CD14-positive monocyte (primary cell): ENCODE results near the gene PPP1R15A. TPM values are rescaled to one million over a fixed set of nuclear protein-coding genes. Genes with fewer than 3 reads are reported as not detected.
"Not testable (repeated sequence)": the region's sequence is repeated elsewhere in the genome, so short reads cannot be mapped to it uniquely, and the experiment has no call there.

Experiments used
- DNase-seq, 3 donors: peaks; one replicate each; pipeline ENCODE4 v3.0.0-alpha.2; 2011 to 2022
- H2AFZ ChIP-seq: 2 replicates; pipeline ENCODE4 v1.6.0; 2012; ENCODE audit warnings: mild to moderate bottlenecking, low read depth, low read length, inconsistent platforms; ENCODE audit not compliant: insufficient read depth, poor library complexity, severe bottlenecking
- H3K27ac ChIP-seq, 2 donors: 1 replicate in 1 of 2; 2 replicates in 1 of 2; pipeline ENCODE4 v1.5.1; 2012 to 2013; ENCODE audit warnings: low read length in 2 of 2, control low read depth in 1 of 2, inconsistent platforms in 1 of 2, low read depth in 1 of 2, mild to moderate bottlenecking in 1 of 2
- H3K27me3 ChIP-seq, 2 donors: one replicate each; pipeline versions ENCODE4 v1.6.0 to v1.6.1; 2011 to 2013; ENCODE audit warnings: low read length in 2 of 2; ENCODE audit not compliant: control insufficient read depth in 2 of 2, insufficient read depth in 2 of 2
- H3K36me3 ChIP-seq, 2 donors: replicated peaks in 1 of 2; 1 replicate in 1 of 2; 2 replicates in 1 of 2; pipeline versions ENCODE4 v1.5.1 to v1.6.1; 2012 to 2013; ENCODE audit warnings: low read length in 2 of 2, control low read depth in 1 of 2, inconsistent platforms in 1 of 2, mild to moderate bottlenecking in 1 of 2; ENCODE audit not compliant: insufficient read depth in 2 of 2, control insufficient read depth in 1 of 2
- H3K4me1 ChIP-seq, 2 donors: 1 replicate in 1 of 2; 2 replicates in 1 of 2; pipeline versions ENCODE4 v1.5.1 to v1.6.1; 2012 to 2013; ENCODE audit warnings: low read length in 2 of 2, control low read depth in 1 of 2, inconsistent platforms in 1 of 2, mild to moderate bottlenecking in 1 of 2, moderate library complexity in 1 of 2; ENCODE audit not compliant: insufficient read depth in 2 of 2, control insufficient read depth in 1 of 2
- H3K4me2 ChIP-seq: replicated peaks from 2 replicates; pipeline ENCODE3; 2012; ENCODE audit warnings: low read length, moderate library complexity, mild to moderate bottlenecking; ENCODE audit not compliant: poor library complexity, severe bottlenecking; ENCODE audit errors: extremely low read depth
- H3K4me3 ChIP-seq, 3 experiments: fragments of 200-600 bp in 1 of 3; sonication (generic) in 1 of 3; replicated peaks in 1 of 3; 1 replicate in 2 of 3; 2 replicates in 1 of 3; pipeline ENCODE4 v1.5.1; 2011 to 2013; ENCODE audit warnings: low read length in 3 of 3, mild to moderate bottlenecking in 3 of 3, control low read depth in 2 of 3, low read depth in 2 of 3, inconsistent platforms in 1 of 3, moderate library complexity in 1 of 3
- H3K79me2 ChIP-seq: 2 replicates; pipeline ENCODE4 v1.6.0; 2012; ENCODE audit warnings: mild to moderate bottlenecking, control low read depth, inconsistent platforms, low read length, moderate library complexity; ENCODE audit not compliant: insufficient read depth
- H3K9ac ChIP-seq: 2 replicates; pipeline ENCODE4 v1.6.0; 2017; ENCODE audit warnings: low read length, mild to moderate bottlenecking; ENCODE audit not compliant: insufficient read depth, poor library complexity, severe bottlenecking
- H3K9me3 ChIP-seq, 2 donors: replicated peaks in 1 of 2; 1 replicate in 1 of 2; 2 replicates in 1 of 2; pipeline versions ENCODE4 v1.5.1 to v1.6.1; 2012 to 2013; ENCODE audit warnings: low read length in 2 of 2, control low read depth in 1 of 2; ENCODE audit not compliant: control insufficient read depth in 1 of 2, insufficient read depth in 1 of 2
- H4K20me1 ChIP-seq: 2 replicates; pipeline ENCODE4 v1.6.0; 2012; ENCODE audit warnings: mild to moderate bottlenecking, low read length, control low read depth, moderate library complexity; ENCODE audit not compliant: insufficient read depth
- H3K27ac Mint-ChIP-seq, 7 donors: one replicate each; pipeline ENCODE4 v1.8.0; 2020; ENCODE audit warnings: mild to moderate bottlenecking in 7 of 7, mixed read lengths in 7 of 7, moderate library complexity in 6 of 7, inconsistent platforms in 2 of 7
- H3K27me3 Mint-ChIP-seq, 3 donors: one replicate each; pipeline ENCODE4 v1.8.0; 2021 to 2022; ENCODE audit warnings: low read depth in 3 of 3, mild to moderate bottlenecking in 3 of 3, mixed read lengths in 3 of 3, moderate library complexity in 3 of 3, inconsistent platforms in 1 of 3
- H3K36me3 Mint-ChIP-seq, 2 donors: one replicate each; pipeline ENCODE4 v1.8.0; 2020; ENCODE audit warnings: mixed read lengths in 2 of 2, inconsistent platforms in 1 of 2, mild to moderate bottlenecking in 1 of 2
- H3K4me1 Mint-ChIP-seq: one replicate; pipeline ENCODE4 v1.8.0; 2020; ENCODE audit warnings: mild to moderate bottlenecking, mixed read lengths
- H3K4me3 Mint-ChIP-seq, 2 donors: one replicate each; pipeline ENCODE4 v1.8.0; 2020; ENCODE audit warnings: mild to moderate bottlenecking in 2 of 2, mixed read lengths in 2 of 2, moderate library complexity in 1 of 2
- H3K9me3 Mint-ChIP-seq, 7 donors: one replicate each; pipeline ENCODE4 v1.8.0; 2020 to 2022; ENCODE audit warnings: mixed read lengths in 7 of 7, mild to moderate bottlenecking in 6 of 7, moderate library complexity in 6 of 7, inconsistent platforms in 2 of 7
- WGBS: methylation state at CpG from one replicate; pipeline ENCODE4 v1.1.5; 2013; ENCODE audit warnings: missing lambda C conversion rate; ENCODE audit not compliant: insufficient coverage; 5-methylcytosine and 5-hydroxymethylcytosine counted together
- intact Hi-C, 2 donors: fragments of 100-400 bp; cut with micrococcal nuclease; formaldehyde crosslinking; loops; one replicate each; pipeline versions ENCODE4 v1.15.0 to v1.15.1; 2023
- polyA plus RNA-seq, 3 donors: library from polyadenylated mRNA; depleted of rRNA in 1 of 3; unstranded in 2 of 3; stranded (reverse) in 1 of 3; fragments of 300-500 nt in 2 of 3; fragments of >200 nt in 1 of 3; fragmentation: Illumina TruSeq in 2 of 3; gene quantifications; 1 replicate in 2 of 3; 2 replicates in 1 of 3; pipeline ENCODE4 v1.2.3, GENCODE V29; 2012 to 2021
- TF ChIP-seq, protein P1 (sequence below): fragments of 200-600 bp; IDR thresholded peaks from one replicate; pipeline ENCODE4 v1.8.0; 2022; ENCODE audit warnings: antibody characterized with exemption, mild to moderate bottlenecking

The PPP1R15A gene
- polyA plus RNA-seq, 3 donors: 127 to 745 (median 169) TPM

DNA sequence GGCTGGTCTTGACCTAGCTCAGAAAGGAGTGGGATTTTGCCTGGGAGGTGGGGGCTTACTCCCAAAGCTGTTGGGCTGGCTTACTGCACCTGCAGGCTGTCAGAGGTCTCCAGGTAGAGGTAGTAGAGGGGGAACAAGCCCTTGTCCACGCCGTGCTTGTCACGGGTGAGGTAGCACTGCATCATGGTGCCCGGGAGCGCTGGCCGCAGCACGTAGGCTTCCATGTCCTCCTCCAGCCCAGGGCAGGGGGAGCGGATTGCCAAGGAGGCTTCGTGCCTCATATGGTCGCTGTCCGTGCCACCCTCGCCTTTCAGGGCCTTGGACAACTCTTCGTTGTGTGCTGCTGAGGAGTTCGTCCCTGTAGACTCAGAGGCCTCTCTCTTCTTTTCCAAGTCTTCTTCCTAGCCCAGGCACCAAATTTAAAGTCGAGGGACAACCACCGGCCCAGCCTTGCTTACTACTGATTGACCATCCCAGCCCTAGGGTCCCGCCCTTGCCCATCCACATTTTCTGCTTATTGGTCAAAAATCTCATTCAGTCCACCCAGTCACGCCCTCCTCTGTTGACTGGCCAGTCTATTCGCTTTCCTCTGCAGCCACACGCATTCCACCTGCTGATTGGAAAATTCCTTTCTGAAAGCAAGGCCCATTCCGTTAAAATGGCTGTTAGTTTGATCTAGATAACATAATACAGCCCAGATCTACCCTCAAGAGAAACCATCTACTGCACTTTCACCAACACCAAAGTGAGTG, 15.8 kb downstream of the PPP1R15A start:
- no peak overlapping the region for H3K4me3 Mint-ChIP-seq
- H3K27ac Mint-ChIP-seq: peak overlapping the region in 1 of 7 donors; percentile 2
- no peak overlapping the region for H3K4me2 ChIP-seq
- peaks cover under 1 to 5% (median 3%) of the 10 kb centered on the region in 7 donors for H3K9me3 Mint-ChIP-seq
- no peaks in the 10 kb centered on the region for H4K20me1 ChIP-seq
- H3K4me1 Mint-ChIP-seq: no peaks in the 10 kb centered on the region
- intact Hi-C loops: no loop called here
- H3K4me3 ChIP-seq: no peak overlapping the region
- H2AFZ ChIP-seq: no peak overlapping the region
- no peak overlapping the region for H3K27ac ChIP-seq
- TF ChIP-seq, protein P1, sequence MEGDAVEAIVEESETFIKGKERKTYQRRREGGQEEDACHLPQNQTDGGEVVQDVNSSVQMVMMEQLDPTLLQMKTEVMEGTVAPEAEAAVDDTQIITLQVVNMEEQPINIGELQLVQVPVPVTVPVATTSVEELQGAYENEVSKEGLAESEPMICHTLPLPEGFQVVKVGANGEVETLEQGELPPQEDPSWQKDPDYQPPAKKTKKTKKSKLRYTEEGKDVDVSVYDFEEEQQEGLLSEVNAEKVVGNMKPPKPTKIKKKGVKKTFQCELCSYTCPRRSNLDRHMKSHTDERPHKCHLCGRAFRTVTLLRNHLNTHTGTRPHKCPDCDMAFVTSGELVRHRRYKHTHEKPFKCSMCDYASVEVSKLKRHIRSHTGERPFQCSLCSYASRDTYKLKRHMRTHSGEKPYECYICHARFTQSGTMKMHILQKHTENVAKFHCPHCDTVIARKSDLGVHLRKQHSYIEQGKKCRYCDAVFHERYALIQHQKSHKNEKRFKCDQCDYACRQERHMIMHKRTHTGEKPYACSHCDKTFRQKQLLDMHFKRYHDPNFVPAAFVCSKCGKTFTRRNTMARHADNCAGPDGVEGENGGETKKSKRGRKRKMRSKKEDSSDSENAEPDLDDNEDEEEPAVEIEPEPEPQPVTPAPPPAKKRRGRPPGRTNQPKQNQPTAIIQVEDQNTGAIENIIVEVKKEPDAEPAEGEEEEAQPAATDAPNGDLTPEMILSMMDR: no peak
- H3K36me3 ChIP-seq: no peaks in the 10 kb centered on the region
- no peak overlapping the region for H3K9ac ChIP-seq
- no peaks in the 10 kb centered on the region for H3K4me1 ChIP-seq
- H3K27me3 Mint-ChIP-seq: peaks cover 5 to 21% (median 10%) of the 10 kb centered on the region in 3 donors
- 99% methylated on average over 20 of the region's 21 CpGs for WGBS
- H3K27me3 ChIP-seq: no peaks in the 10 kb centered on the region
- H3K36me3 Mint-ChIP-seq: no peaks in the 10 kb centered on the region
- DNase-seq: peak in 1 of 3 donors; percentile 30
- no peaks in the 10 kb centered on the region for H3K79me2 ChIP-seq
- no peaks in the 10 kb centered on the region for H3K9me3 ChIP-seq

DNA sequence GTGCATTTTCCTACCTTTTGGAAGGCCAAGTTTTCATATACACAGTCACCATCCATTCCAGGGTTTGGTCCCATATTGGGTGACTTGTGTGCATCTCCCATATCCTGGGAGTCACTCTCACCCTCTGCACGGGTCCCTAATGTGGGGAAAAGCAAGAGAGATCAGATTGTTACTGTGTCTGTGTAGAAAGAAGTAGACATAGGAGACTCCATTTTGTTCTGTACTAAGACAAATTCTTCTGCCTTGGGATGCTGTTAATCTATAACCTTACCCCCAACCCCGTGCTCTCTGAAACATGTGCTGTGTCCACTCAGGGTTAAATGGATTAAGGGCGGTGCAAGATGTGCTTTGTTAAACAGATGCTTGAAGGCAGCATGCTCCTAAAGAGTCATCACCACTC, 17.3 kb downstream of the PPP1R15A start:
- H3K9me3 Mint-ChIP-seq, H3K9ac ChIP-seq, DNase-seq, H3K27ac ChIP-seq, H3K27ac Mint-ChIP-seq, H3K4me1 ChIP-seq, H3K4me2 ChIP-seq, intact Hi-C loops, H3K36me3 Mint-ChIP-seq, H3K36me3 ChIP-seq, H3K27me3 ChIP-seq, H3K4me3 ChIP-seq, H3K79me2 ChIP-seq, H4K20me1 ChIP-seq, H3K4me3 Mint-ChIP-seq, H3K9me3 ChIP-seq, H2AFZ ChIP-seq, H3K4me1 Mint-ChIP-seq: not testable (repeated sequence)
- peaks cover 17 to 33% (median 22%) of the 10 kb centered on the region in 3 donors for H3K27me3 Mint-ChIP-seq
- no CpG with 5 or more reads among the region's 3 CpGs for WGBS
